Measurements from ENCODE around the gene NTNG2. TPM values are rescaled to one million over a fixed set of nuclear protein-coding genes. Genes with fewer than 3 reads are reported as not detected.

NTNG2 gene
- total and polyA plus RNA-seq, 2 of the 13 experiments (the other 11 are each of a cell fraction or from before 2014, with no cell fraction given) = 0.02 to 0.36 TPM

GRCh38 chr9:132194508-132194907, 32.6 kb downstream of the NTNG2 start:
- no TSS peak for BruUV-seq (replicated peaks)
- ChIA-PET POLR2A (no interaction called here), CTCF (ENCODE audit: low intra/inter-chr PET ratio, low total read pairs) (no interaction called here)
- H3K27ac ChIP-seq (ENCODE audit: extremely low read length, insufficient read depth, low read length) = no peak overlapping the region
- TF ChIP-seq ZNF546 (CRISPR knock-in tag; conservative IDR thresholded peaks at IDR 0.05) (no peak), AGO1 (IDR thresholded peaks at IDR 0.05; ENCODE audit: low read depth, low read length, poor library complexity, severe bottlenecking) (no peak), HNRNPK (IDR thresholded peaks at IDR 0.05; ENCODE audit: low read depth, low read length, poor library complexity, severe bottlenecking) (no peak), TP53 (CRISPR knock-in tag; conservative IDR thresholded peaks at IDR 0.05) (no peak), ZNF570 (CRISPR knock-in tag; IDR thresholded peaks at IDR 0.05; ENCODE audit: borderline replicate concordance) (no peak), MTF2 (CRISPR knock-in tag; IDR thresholded peaks at IDR 0.05; ENCODE audit: borderline replicate concordance) (no peak), TBP (CRISPR knock-in tag; IDR thresholded peaks at IDR 0.05) (no peak), SOX5 (CRISPR knock-in tag; IDR thresholded peaks at IDR 0.05; ENCODE audit: borderline replicate concordance) (no peak), HNF4G (IDR thresholded peaks at IDR 0.05; ENCODE audit: borderline replicate concordance, low read depth, low read length) (no peak), HNF4G (CRISPR knock-in tag; IDR thresholded peaks at IDR 0.05; ENCODE audit: borderline replicate concordance, low read depth) (no peak), HHEX (CRISPR knock-in tag; IDR thresholded peaks at IDR 0.05) (no peak), ZNF264 (CRISPR knock-in tag; IDR thresholded peaks at IDR 0.05) (no peak), PPARG (CRISPR knock-in tag; conservative IDR thresholded peaks at IDR 0.05) (no peak), ZMYM3 (CRISPR knock-in tag; IDR thresholded peaks at IDR 0.05) (no peak), ZNF629 (CRISPR knock-in tag; conservative IDR thresholded peaks at IDR 0.05) (no peak)
- TF ChIP-seq, protein P1, sequence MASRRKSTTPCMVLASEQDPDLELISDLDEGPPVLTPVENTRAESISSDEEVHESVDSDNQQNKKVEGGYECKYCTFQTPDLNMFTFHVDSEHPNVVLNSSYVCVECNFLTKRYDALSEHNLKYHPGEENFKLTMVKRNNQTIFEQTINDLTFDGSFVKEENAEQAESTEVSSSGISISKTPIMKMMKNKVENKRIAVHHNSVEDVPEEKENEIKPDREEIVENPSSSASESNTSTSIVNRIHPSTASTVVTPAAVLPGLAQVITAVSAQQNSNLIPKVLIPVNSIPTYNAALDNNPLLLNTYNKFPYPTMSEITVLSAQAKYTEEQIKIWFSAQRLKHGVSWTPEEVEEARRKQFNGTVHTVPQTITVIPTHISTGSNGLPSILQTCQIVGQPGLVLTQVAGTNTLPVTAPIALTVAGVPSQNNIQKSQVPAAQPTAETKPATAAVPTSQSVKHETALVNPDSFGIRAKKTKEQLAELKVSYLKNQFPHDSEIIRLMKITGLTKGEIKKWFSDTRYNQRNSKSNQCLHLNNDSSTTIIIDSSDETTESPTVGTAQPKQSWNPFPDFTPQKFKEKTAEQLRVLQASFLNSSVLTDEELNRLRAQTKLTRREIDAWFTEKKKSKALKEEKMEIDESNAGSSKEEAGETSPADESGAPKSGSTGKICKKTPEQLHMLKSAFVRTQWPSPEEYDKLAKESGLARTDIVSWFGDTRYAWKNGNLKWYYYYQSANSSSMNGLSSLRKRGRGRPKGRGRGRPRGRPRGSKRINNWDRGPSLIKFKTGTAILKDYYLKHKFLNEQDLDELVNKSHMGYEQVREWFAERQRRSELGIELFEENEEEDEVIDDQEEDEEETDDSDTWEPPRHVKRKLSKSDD (CRISPR knock-in tag; IDR thresholded peaks at IDR 0.05; ENCODE audit: low read depth) = no peak
- TF ChIP-seq, protein P2, sequence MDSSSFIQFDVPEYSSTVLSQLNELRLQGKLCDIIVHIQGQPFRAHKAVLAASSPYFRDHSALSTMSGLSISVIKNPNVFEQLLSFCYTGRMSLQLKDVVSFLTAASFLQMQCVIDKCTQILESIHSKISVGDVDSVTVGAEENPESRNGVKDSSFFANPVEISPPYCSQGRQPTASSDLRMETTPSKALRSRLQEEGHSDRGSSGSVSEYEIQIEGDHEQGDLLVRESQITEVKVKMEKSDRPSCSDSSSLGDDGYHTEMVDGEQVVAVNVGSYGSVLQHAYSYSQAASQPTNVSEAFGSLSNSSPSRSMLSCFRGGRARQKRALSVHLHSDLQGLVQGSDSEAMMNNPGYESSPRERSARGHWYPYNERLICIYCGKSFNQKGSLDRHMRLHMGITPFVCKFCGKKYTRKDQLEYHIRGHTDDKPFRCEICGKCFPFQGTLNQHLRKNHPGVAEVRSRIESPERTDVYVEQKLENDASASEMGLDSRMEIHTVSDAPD (CRISPR knock-in tag; IDR thresholded peaks at IDR 0.05) = no peak
- H3K79me2 ChIP-seq (ENCODE audit: insufficient read depth, low read length) = no peaks in the 10 kb centered on the region
- no peak for ATAC-seq
- intact Hi-C loops (cut with micrococcal nuclease; ENCODE audit: unreplicated experiment) (no loop called here), in situ Hi-C loops (cut with HindIII; ENCODE audit: extremely low pct_ligation_motif_present, low pct_unique_long_range_greater_than_20kb) (no loop called here)
- no peaks in the 10 kb centered on the region for H3K4me1 ChIP-seq (ENCODE audit: insufficient read depth, low read length)
- H3K4me2 ChIP-seq (ENCODE audit: low read depth, low read length) = no peak overlapping the region
- no peak for FAIRE-seq
- no peak overlapping the region for H3K4me3 ChIP-seq (replicated peaks in 1 of 3; ENCODE audit: insufficient read depth in 1 of 3, low read depth in 2 of 3, low read length in 3 of 3)
- peaks cover 8 to 58% of the 10 kb centered on the region in 2 experiments; a peak in 4 of 5 replicates for H3K27me3 ChIP-seq (ENCODE audit: control insufficient read depth in 1 of 2, insufficient read depth in 2 of 2, low read length in 2 of 2)
- H2AFZ ChIP-seq (ENCODE audit: low read length) = no peak overlapping the region
- whole genome bisulfite sequencing (ENCODE audit: low lambda C conversion rate) = no CpG with 5 or more reads among the region's 8 CpGs
- H3K9me3 ChIP-seq (ENCODE audit: low read length) = no peaks in the 10 kb centered on the region
- no peak overlapping the region for H3K9ac ChIP-seq (ENCODE audit: insufficient read depth, low read depth, low read length)
- DNase-seq (ENCODE audit: low spot score) = no peak
- no peaks in the 10 kb centered on the region for H4K20me1 ChIP-seq (ENCODE audit: insufficient read depth, low read length)
- no peaks in the 10 kb centered on the region for H3K36me3 ChIP-seq (replicated peaks in 1 of 2; ENCODE audit: control insufficient read depth in 1 of 2, insufficient read depth in 2 of 2, low read length in 2 of 2)

All from HepG2 (cell line).